HepG2 (cell line): ENCODE measurements around the gene SMLR1. TPM values are rescaled to one million over a fixed set of nuclear protein-coding genes. Genes with fewer than 3 reads are reported as not detected.

Source experiments
- ARNTL ChIP-seq: sonication (generic); formaldehyde crosslinking; IDR thresholded peaks from 2 replicates; pipeline ENCODE4 v1.4.0; 2020; ENCODE audit warnings: mild to moderate bottlenecking, missing genetic modification reagents
- EHMT2 ChIP-seq: fragments of 200-600 bp; sonication (generic); IDR thresholded peaks from 2 replicates; pipeline ENCODE4 v1.7.0; 2017; ENCODE audit warnings: antibody characterized with exemption, low read depth, low read length, borderline replicate concordance
- GFI1 ChIP-seq: sonication (generic); formaldehyde crosslinking; IDR thresholded peaks from 2 replicates; pipeline ENCODE4 v1.5.0; 2020; ENCODE audit warnings: missing genetic modification reagents, mild to moderate bottlenecking, borderline replicate concordance
- HINFP ChIP-seq: sonication (generic); formaldehyde crosslinking; IDR thresholded peaks from 2 replicates; pipeline ENCODE4 v1.4.0; 2020; ENCODE audit warnings: low read depth, mild to moderate bottlenecking, missing genetic modification reagents
- MLXIP ChIP-seq: sonication (generic); formaldehyde crosslinking; IDR thresholded peaks from 2 replicates; pipeline ENCODE4 v1.9.0; 2021; ENCODE audit warnings: missing genetic modification reagents, borderline replicate concordance
- NRL ChIP-seq: sonication (generic); formaldehyde crosslinking; IDR thresholded peaks from 2 replicates; pipeline ENCODE4 v1.5.0; 2020; ENCODE audit warnings: missing genetic modification reagents, mild to moderate bottlenecking, moderate library complexity, borderline replicate concordance
- REPIN1 ChIP-seq: sonication (generic); formaldehyde crosslinking; IDR thresholded peaks from 2 replicates; pipeline ENCODE4 v1.8.0; 2022; ENCODE audit warnings: missing genetic modification reagents, low read depth, mild to moderate bottlenecking, borderline replicate concordance
- SMYD3 ChIP-seq: sonication (generic); formaldehyde crosslinking; IDR thresholded peaks from 2 replicates; pipeline ENCODE4 v1.8.1; 2023; ENCODE audit warnings: mild to moderate bottlenecking, missing genetic modification reagents
- TCF7L2 ChIP-seq: IDR thresholded peaks from 2 replicates; pipeline ENCODE4 v1.6.1; 2011; ENCODE audit warnings: mild to moderate bottlenecking, low read depth, low read length, moderate library complexity
- ZNF354B ChIP-seq: sonication (generic); formaldehyde crosslinking; IDR thresholded peaks from 2 replicates; pipeline ENCODE4 v1.8.0; 2022; ENCODE audit warnings: mild to moderate bottlenecking, missing genetic modification reagents
- ZNF382 ChIP-seq: sonication (generic); formaldehyde crosslinking; IDR thresholded peaks from 2 replicates; pipeline ENCODE4 v1.5.0; 2020; ENCODE audit warnings: missing genetic modification reagents, mild to moderate bottlenecking, borderline replicate concordance
- ZNF746 ChIP-seq: sonication (generic); formaldehyde crosslinking; IDR thresholded peaks from 2 replicates; pipeline ENCODE4 v1.8.0; 2022; ENCODE audit warnings: mild to moderate bottlenecking, missing genetic modification reagents
- ZNF766 ChIP-seq: sonication (generic); formaldehyde crosslinking; IDR thresholded peaks from 2 replicates; pipeline ENCODE4 v1.5.0; 2020; ENCODE audit warnings: missing genetic modification reagents, borderline replicate concordance
- ZNF784 ChIP-seq: sonication (generic); formaldehyde crosslinking; IDR thresholded peaks from 2 replicates; pipeline ENCODE4 v1.5.1; 2020; ENCODE audit warnings: missing genetic modification reagents, mild to moderate bottlenecking, borderline replicate concordance
- polyA plus RNA-seq, 8 experiments: library from polyadenylated mRNA; depleted of rRNA in 3 of 8; stranded (reverse) in 7 of 8; unstranded in 1 of 8; fragments of >200 nt; fragmentation: Illumina TruSeq in 4 of 8; extraction: Trizol in 4 of 8; gene quantifications; 2 replicates each; pipeline versions ENCODE4 v1.2.1 to v1.2.3, GENCODE V29; 2011 to 2016; ENCODE audit warnings: low read depth in 4 of 8, missing spikeins in 1 of 8, mixed read lengths in 1 of 8; ENCODE audit not compliant: insufficient read depth in 1 of 8
- total RNA-seq, 5 experiments: library from RNA; depleted of rRNA; stranded (reverse); fragments of >200 nt; fragmentation: Illumina TruSeq; extraction: Trizol; gene quantifications; 2 replicates each; pipeline ENCODE4 v1.2.3, GENCODE V29; 2016; ENCODE audit warnings: low read depth in 1 of 5
- TF ChIP-seq, protein P1 (sequence below): sonication (generic); formaldehyde crosslinking; IDR thresholded peaks from 2 replicates; pipeline ENCODE4 v1.5.1; 2020; ENCODE audit warnings: mild to moderate bottlenecking, missing genetic modification reagents, borderline replicate concordance

Gene SMLR1
- total and polyA plus RNA-seq, 2 of the 13 experiments (the other 11 are each of a cell fraction or from before 2014, with no cell fraction given) = 41.8 to 104 TPM

DNA sequence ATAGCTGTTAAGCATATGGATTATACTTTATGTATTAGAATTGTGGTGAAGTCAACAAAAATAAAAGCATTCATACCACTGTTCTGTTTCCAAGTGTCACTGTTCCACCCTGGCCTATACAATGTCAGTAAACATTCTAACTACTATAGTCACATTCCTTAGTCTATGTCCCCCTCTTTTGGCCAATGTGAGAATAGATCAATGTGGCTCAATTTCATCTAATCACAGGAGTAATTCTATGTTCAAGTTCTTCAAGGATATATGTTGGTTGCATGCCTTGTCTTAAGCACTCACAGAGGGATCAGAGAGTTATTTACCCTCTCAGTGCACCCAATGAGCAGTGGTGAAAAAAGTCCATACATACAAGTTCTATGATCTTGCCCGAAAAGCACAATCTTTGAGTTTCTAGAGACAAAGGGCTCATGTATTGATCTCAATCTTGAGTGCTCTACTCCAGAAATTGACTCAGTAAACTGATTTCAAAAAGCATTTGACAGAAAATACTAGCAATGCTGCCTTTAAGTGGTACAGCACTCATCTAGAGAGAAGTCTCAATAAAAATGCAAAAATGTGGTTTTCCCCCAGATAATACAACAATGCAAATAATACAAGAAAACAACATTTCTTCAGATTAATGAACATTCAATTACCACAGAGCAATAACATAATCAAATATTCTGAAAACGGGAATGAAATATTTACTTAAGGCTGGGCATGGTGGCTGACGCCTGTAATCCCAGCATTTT, 16.5 kb downstream of the SMLR1 start (continued):
- TF ChIP-seq, protein P1, sequence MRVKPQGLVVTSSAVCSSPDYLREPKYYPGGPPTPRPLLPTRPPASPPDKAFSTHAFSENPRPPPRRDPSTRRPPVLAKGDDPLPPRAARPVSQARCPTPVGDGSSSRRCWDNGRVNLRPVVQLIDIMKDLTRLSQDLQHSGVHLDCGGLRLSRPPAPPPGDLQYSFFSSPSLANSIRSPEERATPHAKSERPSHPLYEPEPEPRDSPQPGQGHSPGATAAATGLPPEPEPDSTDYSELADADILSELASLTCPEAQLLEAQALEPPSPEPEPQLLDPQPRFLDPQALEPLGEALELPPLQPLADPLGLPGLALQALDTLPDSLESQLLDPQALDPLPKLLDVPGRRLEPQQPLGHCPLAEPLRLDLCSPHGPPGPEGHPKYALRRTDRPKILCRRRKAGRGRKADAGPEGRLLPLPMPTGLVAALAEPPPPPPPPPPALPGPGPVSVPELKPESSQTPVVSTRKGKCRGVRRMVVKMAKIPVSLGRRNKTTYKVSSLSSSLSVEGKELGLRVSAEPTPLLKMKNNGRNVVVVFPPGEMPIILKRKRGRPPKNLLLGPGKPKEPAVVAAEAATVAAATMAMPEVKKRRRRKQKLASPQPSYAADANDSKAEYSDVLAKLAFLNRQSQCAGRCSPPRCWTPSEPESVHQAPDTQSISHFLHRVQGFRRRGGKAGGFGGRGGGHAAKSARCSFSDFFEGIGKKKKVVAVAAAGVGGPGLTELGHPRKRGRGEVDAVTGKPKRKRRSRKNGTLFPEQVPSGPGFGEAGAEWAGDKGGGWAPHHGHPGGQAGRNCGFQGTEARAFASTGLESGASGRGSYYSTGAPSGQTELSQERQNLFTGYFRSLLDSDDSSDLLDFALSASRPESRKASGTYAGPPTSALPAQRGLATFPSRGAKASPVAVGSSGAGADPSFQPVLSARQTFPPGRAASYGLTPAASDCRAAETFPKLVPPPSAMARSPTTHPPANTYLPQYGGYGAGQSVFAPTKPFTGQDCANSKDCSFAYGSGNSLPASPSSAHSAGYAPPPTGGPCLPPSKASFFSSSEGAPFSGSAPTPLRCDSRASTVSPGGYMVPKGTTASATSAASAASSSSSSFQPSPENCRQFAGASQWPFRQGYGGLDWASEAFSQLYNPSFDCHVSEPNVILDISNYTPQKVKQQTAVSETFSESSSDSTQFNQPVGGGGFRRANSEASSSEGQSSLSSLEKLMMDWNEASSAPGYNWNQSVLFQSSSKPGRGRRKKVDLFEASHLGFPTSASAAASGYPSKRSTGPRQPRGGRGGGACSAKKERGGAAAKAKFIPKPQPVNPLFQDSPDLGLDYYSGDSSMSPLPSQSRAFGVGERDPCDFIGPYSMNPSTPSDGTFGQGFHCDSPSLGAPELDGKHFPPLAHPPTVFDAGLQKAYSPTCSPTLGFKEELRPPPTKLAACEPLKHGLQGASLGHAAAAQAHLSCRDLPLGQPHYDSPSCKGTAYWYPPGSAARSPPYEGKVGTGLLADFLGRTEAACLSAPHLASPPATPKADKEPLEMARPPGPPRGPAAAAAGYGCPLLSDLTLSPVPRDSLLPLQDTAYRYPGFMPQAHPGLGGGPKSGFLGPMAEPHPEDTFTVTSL (CRISPR knock-in tag) = no peak
- peak; percentile 40 for TF ChIP-seq REPIN1 (CRISPR knock-in tag)
- TF ChIP-seq TCF7L2 = no peak
- peak; percentile 47; the same call in 1 of the 2 replicates for TF ChIP-seq ZNF354B
- no peak for TF ChIP-seq HINFP (CRISPR knock-in tag)
- no peak for TF ChIP-seq ZNF766 (CRISPR knock-in tag)
- no peak for TF ChIP-seq GFI1 (CRISPR knock-in tag)
- no peak for TF ChIP-seq ZNF382 (CRISPR knock-in tag)
- no peak for TF ChIP-seq EHMT2
- no peak for TF ChIP-seq NRL (CRISPR knock-in tag)
- TF ChIP-seq ARNTL = no peak
- TF ChIP-seq SMYD3 (CRISPR knock-in tag) = peak; percentile 36; the same call in 1 of the 2 replicates
- TF ChIP-seq ZNF784 (CRISPR knock-in tag) = no peak
- no peak for TF ChIP-seq MLXIP
- TF ChIP-seq ZNF746 (CRISPR knock-in tag) = no peak
